HepG2 (cell line): ENCODE measurements around the gene MICOS13. TPM values are rescaled to one million over a fixed set of nuclear protein-coding genes. Genes with fewer than 3 reads are reported as not detected.

Experiments used
- CEBPG ChIP-seq: IDR thresholded peaks from 2 replicates; pipeline ENCODE4 v1.6.1; 2016
- E2F5 ChIP-seq: sonication (generic); formaldehyde crosslinking; conservative IDR thresholded peaks from 2 replicates; pipeline ENCODE4 v1.4.0; 2020; ENCODE audit warnings: missing genetic modification reagents
- GLI4 ChIP-seq: sonication (generic); formaldehyde crosslinking; IDR thresholded peaks from 2 replicates; pipeline ENCODE4 v1.5.1; 2020; ENCODE audit warnings: missing genetic modification reagents, mild to moderate bottlenecking, moderate library complexity, borderline replicate concordance
- HNF4A ChIP-seq: sonication (generic); formaldehyde crosslinking; IDR thresholded peaks from 2 replicates; pipeline ENCODE4 v1.4.0; 2020; ENCODE audit warnings: missing genetic modification reagents
- KMT2A ChIP-seq: sonication (generic); formaldehyde crosslinking; IDR thresholded peaks from 2 replicates; pipeline ENCODE4 v1.4.0; 2020; ENCODE audit warnings: missing genetic modification reagents
- NFE2L1 ChIP-seq: sonication (generic); formaldehyde crosslinking; IDR thresholded peaks from 2 replicates; pipeline ENCODE4 v1.4.0; 2020; ENCODE audit warnings: missing genetic modification reagents, mild to moderate bottlenecking, borderline replicate concordance
- NR2F2 ChIP-seq: IDR thresholded peaks from 2 replicates; pipeline ENCODE4 v1.6.1; 2012; ENCODE audit warnings: low read depth, inconsistent platforms, borderline replicate concordance
- PHB2 ChIP-seq: fragments of 450-650 bp; IDR thresholded peaks from 2 replicates; pipeline ENCODE4 v1.6.1; 2018; ENCODE audit not compliant: partially characterized antibody
- PITX1 ChIP-seq: sonication (generic); formaldehyde crosslinking; IDR thresholded peaks from 2 replicates; pipeline ENCODE4 v1.5.1; 2020; ENCODE audit warnings: mild to moderate bottlenecking, missing genetic modification reagents
- SNAPC2 ChIP-seq: sonication (generic); formaldehyde crosslinking; IDR thresholded peaks from 2 replicates; pipeline ENCODE4 v1.8.1; 2022; ENCODE audit warnings: mild to moderate bottlenecking, missing genetic modification reagents
- STAT6 ChIP-seq: sonication (generic); formaldehyde crosslinking; IDR thresholded peaks from 2 replicates; pipeline ENCODE4 v1.4.0; 2020; ENCODE audit warnings: missing genetic modification reagents, mild to moderate bottlenecking, borderline replicate concordance
- TGIF2 ChIP-seq: IDR thresholded peaks from 2 replicates; pipeline ENCODE4 v1.6.1; 2016; ENCODE audit warnings: control low read depth, missing compliant biosample characterization
- ZFAT ChIP-seq: sonication (generic); formaldehyde crosslinking; conservative IDR thresholded peaks from 2 replicates; pipeline ENCODE4 v1.8.1; 2023; ENCODE audit warnings: missing genetic modification reagents, inconsistent platforms
- ZFP36L1 ChIP-seq: sonication (generic); formaldehyde crosslinking; IDR thresholded peaks from 2 replicates; pipeline ENCODE4 v1.8.0; 2022; ENCODE audit warnings: mild to moderate bottlenecking, missing genetic modification reagents, moderate library complexity
- ZHX2 ChIP-seq, 2 experiments: sonication (generic) in 1 of 2; formaldehyde crosslinking in 1 of 2; IDR thresholded peaks; 2 replicates each; pipeline versions ENCODE4 v1.6.1 to v1.9.0; 2014 to 2022; ENCODE audit warnings: antibody characterized with exemption in 1 of 2, borderline replicate concordance in 1 of 2, inconsistent platforms in 1 of 2, low read depth in 1 of 2, missing genetic modification reagents in 1 of 2
- ZNF264 ChIP-seq: sonication (generic); formaldehyde crosslinking; IDR thresholded peaks from 2 replicates; pipeline ENCODE4 v1.4.0; 2020; ENCODE audit warnings: missing genetic modification reagents
- ZNF678 ChIP-seq: sonication (generic); formaldehyde crosslinking; IDR thresholded peaks from 2 replicates; pipeline ENCODE4 v1.4.0; 2020; ENCODE audit warnings: mild to moderate bottlenecking, missing genetic modification reagents
- ZSCAN29 ChIP-seq: sonication (generic); formaldehyde crosslinking; conservative IDR thresholded peaks from 2 replicates; pipeline ENCODE4 v1.4.0; 2020; ENCODE audit warnings: mild to moderate bottlenecking, missing genetic modification reagents
- polyA plus RNA-seq, 8 experiments: library from polyadenylated mRNA; depleted of rRNA in 3 of 8; stranded (reverse) in 7 of 8; unstranded in 1 of 8; fragments of >200 nt; fragmentation: Illumina TruSeq in 4 of 8; extraction: Trizol in 4 of 8; gene quantifications; 2 replicates each; pipeline versions ENCODE4 v1.2.1 to v1.2.3, GENCODE V29; 2011 to 2016; ENCODE audit warnings: low read depth in 4 of 8, missing spikeins in 1 of 8, mixed read lengths in 1 of 8; ENCODE audit not compliant: insufficient read depth in 1 of 8
- total RNA-seq, 5 experiments: library from RNA; depleted of rRNA; stranded (reverse); fragments of >200 nt; fragmentation: Illumina TruSeq; extraction: Trizol; gene quantifications; 2 replicates each; pipeline ENCODE4 v1.2.3, GENCODE V29; 2016; ENCODE audit warnings: low read depth in 1 of 5

The MICOS13 gene
- total and polyA plus RNA-seq, 2 of the 13 experiments (the other 11 are each of a cell fraction or from before 2014, with no cell fraction given) = 28.8 to 35.4 TPM

- TF ChIP-seq E2F5 (no peak), NR2F2 (no peak), CEBPG (CRISPR knock-in tag) (peak; percentile 56; the same call in 1 of the 2 replicates), STAT6 (CRISPR knock-in tag) (no peak), ZFP36L1 (CRISPR knock-in tag) (0 out of 2 replicates have a peak, but pooled peaks have one; percentile 18), ZNF264 (CRISPR knock-in tag) (no peak), PHB2 (no peak), PITX1 (CRISPR knock-in tag) (peak; percentile 30; the same call in 1 of the 2 replicates), KMT2A (CRISPR knock-in tag) (peak; percentile 18; the same call in 1 of the 2 replicates), ZFAT (CRISPR knock-in tag) (0 out of 2 replicates have a peak, but pooled peaks have one; percentile 18), GLI4 (no peak), SNAPC2 (CRISPR knock-in tag) (no peak), ZSCAN29 (CRISPR knock-in tag) (no peak), ZNF678 (CRISPR knock-in tag) (no peak), ZHX2 (IDR thresholded peaks at IDR 0.05; ENCODE audit: low read depth) (no peak), ZHX2 (CRISPR knock-in tag; IDR thresholded peaks at IDR 0.05; ENCODE audit: borderline replicate concordance) (0 out of 2 replicates have a peak, but pooled peaks have one; percentile 28), HNF4A (CRISPR knock-in tag) (no peak), TGIF2 (CRISPR knock-in tag) (no peak), NFE2L1 (no peak)
These were observed 39.1 kb upstream of the MICOS13 start (continued) for GRCh38 chr19:5719274-5719960.
